ENCODE data around the gene SLC16A11.

DNA sequence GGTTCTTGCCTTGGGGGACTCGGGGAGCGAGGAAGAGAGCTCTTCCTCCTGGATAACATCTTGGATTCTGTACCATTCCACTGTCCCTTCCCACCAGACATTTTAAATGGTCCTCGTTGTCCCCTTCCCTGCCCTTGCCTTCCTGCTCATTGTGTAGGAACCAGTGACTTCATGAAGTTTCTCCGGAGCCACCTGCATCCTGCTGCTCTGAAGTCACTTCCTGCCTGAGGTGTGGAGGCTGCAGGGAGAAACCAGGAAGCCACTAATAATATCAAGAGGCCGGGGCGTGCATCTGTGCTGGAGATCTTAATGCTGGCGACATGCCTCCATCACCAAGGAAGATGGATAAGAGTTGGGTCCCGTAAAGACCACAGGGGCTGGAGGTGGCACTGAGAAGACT, 14.2 kb downstream of the SLC16A11 start:
- TF ChIP-seq, protein P1, sequence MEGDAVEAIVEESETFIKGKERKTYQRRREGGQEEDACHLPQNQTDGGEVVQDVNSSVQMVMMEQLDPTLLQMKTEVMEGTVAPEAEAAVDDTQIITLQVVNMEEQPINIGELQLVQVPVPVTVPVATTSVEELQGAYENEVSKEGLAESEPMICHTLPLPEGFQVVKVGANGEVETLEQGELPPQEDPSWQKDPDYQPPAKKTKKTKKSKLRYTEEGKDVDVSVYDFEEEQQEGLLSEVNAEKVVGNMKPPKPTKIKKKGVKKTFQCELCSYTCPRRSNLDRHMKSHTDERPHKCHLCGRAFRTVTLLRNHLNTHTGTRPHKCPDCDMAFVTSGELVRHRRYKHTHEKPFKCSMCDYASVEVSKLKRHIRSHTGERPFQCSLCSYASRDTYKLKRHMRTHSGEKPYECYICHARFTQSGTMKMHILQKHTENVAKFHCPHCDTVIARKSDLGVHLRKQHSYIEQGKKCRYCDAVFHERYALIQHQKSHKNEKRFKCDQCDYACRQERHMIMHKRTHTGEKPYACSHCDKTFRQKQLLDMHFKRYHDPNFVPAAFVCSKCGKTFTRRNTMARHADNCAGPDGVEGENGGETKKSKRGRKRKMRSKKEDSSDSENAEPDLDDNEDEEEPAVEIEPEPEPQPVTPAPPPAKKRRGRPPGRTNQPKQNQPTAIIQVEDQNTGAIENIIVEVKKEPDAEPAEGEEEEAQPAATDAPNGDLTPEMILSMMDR (IDR thresholded peaks at IDR 0.05; ENCODE audit: low read length): no peak
- no peak for TF ChIP-seq EZH2 (optimal IDR thresholded peaks at IDR 0.05; ENCODE audit: low read depth, low read length)
- TF ChIP-seq EZH2phosphoT487 (IDR thresholded peaks at IDR 0.05; ENCODE audit: low read length): no peak
